Effector memory CD8-positive, alpha-beta T cell (primary cell): ENCODE measurements around the gene SULT1E1.
A peak's percentile ranks its signal among the peaks of the same experiment; 100 is the strongest.

Experiments
- ATAC-seq: fragments of 150-1000 bp; cut with Tn5 transposase; replicated peaks from 2 replicates; pipeline ENCODE4 v1.10.0; 2021; ENCODE audit warnings: mild to moderate bottlenecking, moderate library complexity
- DNase-seq, 3 experiments: peaks; one replicate each; pipeline ENCODE4 v3.0.0; 2021
- H3K27ac Mint-ChIP-seq, 2 donors: one replicate each; pipeline ENCODE4 v1.8.0; 2022; ENCODE audit warnings: mild to moderate bottlenecking in 2 of 2, mixed read lengths in 2 of 2, moderate library complexity in 2 of 2
- H3K27me3 Mint-ChIP-seq, 2 donors: one replicate each; pipeline ENCODE4 v1.8.0; 2022; ENCODE audit warnings: mixed read lengths in 2 of 2
- H3K36me3 Mint-ChIP-seq: one replicate; pipeline ENCODE4 v1.8.0; 2022; ENCODE audit warnings: mild to moderate bottlenecking, moderate library complexity, mixed read lengths; ENCODE audit not compliant: insufficient read depth
- H3K4me1 Mint-ChIP-seq, 2 donors: one replicate each; pipeline ENCODE4 v1.8.0; 2022; ENCODE audit warnings: low read depth in 2 of 2, mixed read lengths in 2 of 2
- H3K4me3 Mint-ChIP-seq, 2 donors: one replicate each; pipeline ENCODE4 v1.8.0; 2022; ENCODE audit warnings: mild to moderate bottlenecking in 2 of 2, mixed read lengths in 2 of 2, moderate library complexity in 2 of 2
- H3K9me3 Mint-ChIP-seq, 2 donors: one replicate each; pipeline ENCODE4 v1.8.0; 2022; ENCODE audit warnings: mixed read lengths in 2 of 2
- total RNA-seq, 9 experiments: gene quantifications; one replicate each; lab custom pipeline; 2026; lab: John Stamatoyannopoulos, UW

SULT1E1 gene
- total RNA-seq, result 0 to 0.11 (median 0) reads per million in 9 experiments

- Mint-ChIP-seq H3K4me1 (no peaks in the 10 kb centered on the region), H3K36me3 (no peaks in the 10 kb centered on the region), H3K4me3 (no peak within 1 kb of the TSS), H3K9me3 (peaks cover 0 to 2% of the 10 kb centered on the region in 2 donors), H3K27me3 (no peaks in the 10 kb centered on the region), H3K27ac (no peak within 1 kb of the TSS)
- no peak for ATAC-seq
- no peak for DNase-seq
Observed at GRCh38 chr4:69860052-69860451, at the start of gene SULT1E1. SULT1E1 (minus strand) TSS chr4:69860145; CDS start chr4:69857644, 2,501 bp downstream.

- no peaks in the 10 kb centered on the region for H3K27me3 Mint-ChIP-seq
- DNase-seq (no peak), ATAC-seq (no peak)
- no peaks in the 10 kb centered on the region for H3K4me1 Mint-ChIP-seq
- H3K4me3 Mint-ChIP-seq, result no peak overlapping the region
- H3K27ac Mint-ChIP-seq, result no peak overlapping the region
- H3K36me3 Mint-ChIP-seq, result no peaks in the 10 kb centered on the region
- H3K9me3 Mint-ChIP-seq, result peaks cover 0 to 10% of the 10 kb centered on the region in 2 donors
Observed at GRCh38 chr4:69909195-69909594, 49.2 kb upstream of the SULT1E1 start.

GRCh38 chr4:69907151-69907550 lies 47.2 kb upstream of the SULT1E1 start:
- ATAC-seq, result no peak
- Mint-ChIP-seq H3K36me3 (no peaks in the 10 kb centered on the region), H3K9me3 (peaks cover 2 to 18% of the 10 kb centered on the region in 2 donors), H3K4me3 (no peak overlapping the region), H3K27me3 (no peaks in the 10 kb centered on the region), H3K27ac (no peak overlapping the region), H3K4me1 (no peaks in the 10 kb centered on the region)
- no peak for DNase-seq

GRCh38 chr4:69896530-69897116 lies 36.7 kb upstream of the SULT1E1 start:
- Mint-ChIP-seq H3K4me1 (no peaks in the 10 kb centered on the region), H3K36me3 (no peaks in the 10 kb centered on the region), H3K27ac (no peak overlapping the region), H3K9me3 (no peaks in the 10 kb centered on the region), H3K27me3 (no peaks in the 10 kb centered on the region), H3K4me3 (no peak overlapping the region)
- ATAC-seq (no peak), DNase-seq (no peak)

GRCh38 chr4:69894721-69895120 lies 34.8 kb upstream of the SULT1E1 start:
- Mint-ChIP-seq H3K27me3 (no peaks in the 10 kb centered on the region), H3K9me3 (no peaks in the 10 kb centered on the region), H3K4me1 (no peaks in the 10 kb centered on the region), H3K36me3 (no peaks in the 10 kb centered on the region), H3K4me3 (no peak overlapping the region), H3K27ac (no peak overlapping the region)
- DNase-seq, result no peak
- no peak for ATAC-seq

- Mint-ChIP-seq H3K27me3 (no peaks in the 10 kb centered on the region), H3K9me3 (no peaks in the 10 kb centered on the region), H3K4me1 (no peaks in the 10 kb centered on the region), H3K36me3 (no peaks in the 10 kb centered on the region), H3K27ac (no peak overlapping the region), H3K4me3 (no peak overlapping the region)
- ATAC-seq (no peak), DNase-seq (no peak)
Observed at GRCh38 chr4:69894186-69894585, 34.2 kb upstream of the SULT1E1 start.

GRCh38 chr4:69888336-69888735 lies 28.4 kb upstream of the SULT1E1 start:
- H3K27me3 Mint-ChIP-seq, result no peaks in the 10 kb centered on the region
- H3K4me3 Mint-ChIP-seq, result no peak overlapping the region
- peaks cover 0 to 6% of the 10 kb centered on the region in 2 donors for H3K9me3 Mint-ChIP-seq
- DNase-seq, result no peak
- no peak overlapping the region for H3K27ac Mint-ChIP-seq
- no peaks in the 10 kb centered on the region for H3K36me3 Mint-ChIP-seq
- ATAC-seq, result no peak
- no peaks in the 10 kb centered on the region for H3K4me1 Mint-ChIP-seq

GRCh38 chr4:69882150-69882549 lies 22.2 kb upstream of the SULT1E1 start:
- DNase-seq (no peak), ATAC-seq (no peak)
- no peaks in the 10 kb centered on the region for H3K27me3 Mint-ChIP-seq
- no peaks in the 10 kb centered on the region for H3K4me1 Mint-ChIP-seq
- H3K4me3 Mint-ChIP-seq, result no peak overlapping the region
- peaks cover 0 to 8% of the 10 kb centered on the region in 2 donors for H3K9me3 Mint-ChIP-seq
- H3K36me3 Mint-ChIP-seq, result no peaks in the 10 kb centered on the region
- no peak overlapping the region for H3K27ac Mint-ChIP-seq

- Mint-ChIP-seq H3K27me3 (no peaks in the 10 kb centered on the region), H3K27ac (no peak overlapping the region), H3K9me3 (peaks cover 0 to 8% of the 10 kb centered on the region in 2 donors), H3K36me3 (no peaks in the 10 kb centered on the region), H3K4me1 (no peaks in the 10 kb centered on the region), H3K4me3 (no peak overlapping the region)
- no peak for DNase-seq
- peak; percentile 42 for ATAC-seq
Observed at GRCh38 chr4:69881173-69881773, 21.3 kb upstream of the SULT1E1 start.

- H3K27me3 Mint-ChIP-seq, result no peaks in the 10 kb centered on the region
- no peaks in the 10 kb centered on the region for H3K36me3 Mint-ChIP-seq
- peaks cover 0 to 4% of the 10 kb centered on the region in 2 donors for H3K9me3 Mint-ChIP-seq
- DNase-seq (no peak), ATAC-seq (no peak)
- H3K27ac Mint-ChIP-seq, result no peak overlapping the region
- no peak overlapping the region for H3K4me3 Mint-ChIP-seq
- no peaks in the 10 kb centered on the region for H3K4me1 Mint-ChIP-seq
Observed at GRCh38 chr4:69878250-69878649, 18.3 kb upstream of the SULT1E1 start.

GRCh38 chr4:69877453-69877852 lies 17.5 kb upstream of the SULT1E1 start:
- DNase-seq (no peak), ATAC-seq (no peak)
- no peaks in the 10 kb centered on the region for H3K4me1 Mint-ChIP-seq
- no peaks in the 10 kb centered on the region for H3K36me3 Mint-ChIP-seq
- H3K27me3 Mint-ChIP-seq, result no peaks in the 10 kb centered on the region
- no peak overlapping the region for H3K27ac Mint-ChIP-seq
- no peak overlapping the region for H3K4me3 Mint-ChIP-seq
- H3K9me3 Mint-ChIP-seq, result peaks cover 0 to 4% of the 10 kb centered on the region in 2 donors

- ATAC-seq, result no peak
- H3K4me1 Mint-ChIP-seq, result no peaks in the 10 kb centered on the region
- H3K4me3 Mint-ChIP-seq, result no peak overlapping the region
Observed at GRCh38 chr4:69876071-69876470, 16.1 kb upstream of the SULT1E1 start.

GRCh38 chr4:69875576-69875975 lies 15.6 kb upstream of the SULT1E1 start:
- Mint-ChIP-seq H3K27me3 (no peaks in the 10 kb centered on the region), H3K9me3 (no peaks in the 10 kb centered on the region), H3K27ac (no peak overlapping the region), H3K36me3 (no peaks in the 10 kb centered on the region), H3K4me3 (no peak overlapping the region), H3K4me1 (no peaks in the 10 kb centered on the region)
- DNase-seq (no peak), ATAC-seq (no peak)

More at GRCh38 chr4:69876071-69876470, 16.1 kb upstream of the SULT1E1 start:
- no peaks in the 10 kb centered on the region for H3K36me3 Mint-ChIP-seq
- no peaks in the 10 kb centered on the region for H3K9me3 Mint-ChIP-seq
- no peaks in the 10 kb centered on the region for H3K27me3 Mint-ChIP-seq
- no peak for DNase-seq
- no peak overlapping the region for H3K27ac Mint-ChIP-seq

GRCh38 chr4:69874507-69874906 lies 14.6 kb upstream of the SULT1E1 start:
- no peak overlapping the region for H3K4me3 Mint-ChIP-seq
- no peaks in the 10 kb centered on the region for H3K27me3 Mint-ChIP-seq
- no peaks in the 10 kb centered on the region for H3K9me3 Mint-ChIP-seq
- H3K36me3 Mint-ChIP-seq, result no peaks in the 10 kb centered on the region
- no peak for ATAC-seq
- H3K27ac Mint-ChIP-seq, result no peak overlapping the region
- no peaks in the 10 kb centered on the region for H3K4me1 Mint-ChIP-seq
- DNase-seq, result no peak
